Measurements from ENCODE around the gene RNF113A. TPM values are rescaled to one million over a fixed set of nuclear protein-coding genes. Genes with fewer than 3 reads are reported as not detected.

RNF113A gene
- total and polyA plus RNA-seq, 2 experiments from 2014 or later = 17.2 to 20.7 TPM

GRCh38 chrX:119878740-119879139, 7.2 kb upstream of the RNF113A start:
- WGBS, 2 experiments (ENCODE audit: low coverage in 1 of 2, low lambda C conversion rate in 2 of 2, missing lambda C conversion rate in 2 of 2) = 11 to 15% methylated on average over 2 of the region's 2 CpGs
- H3K4me3 ChIP-seq = no peak overlapping the region

GRCh38 chrX:119871245-119871598, 311 bp downstream of the RNF113A start:
- peak overlapping the region; percentile 100 for H3K9ac ChIP-seq
- peak overlapping the region; percentile 98 for H3K27ac ChIP-seq
- DNase-seq = no peak
- H2AFZ ChIP-seq = peak overlapping the region; percentile 92
- no peaks in the 10 kb centered on the region for H3K9me3 ChIP-seq (ENCODE audit: low read depth)
- WGBS, 2 experiments (ENCODE audit: low coverage in 1 of 2, low lambda C conversion rate in 2 of 2, missing lambda C conversion rate in 2 of 2) = 0% methylated on average over 19 to 26 of the region's 26 CpGs
- H3K4me3 ChIP-seq = peak overlapping the region; percentile 93
- no peaks in the 10 kb centered on the region for H3K27me3 ChIP-seq (replicated peaks; ENCODE audit: insufficient read depth)
- H3K36me3 ChIP-seq (ENCODE audit: low read depth) = no peaks in the 10 kb centered on the region; the same call in 1 of the 2 replicates
- in situ Hi-C loops (cut with MboI) = no loop called here
- H3K9me2 ChIP-seq (ENCODE audit: insufficient read depth) = no peaks in the 10 kb centered on the region
- H3K79me2 ChIP-seq (ENCODE audit: insufficient read depth) = peaks cover 65% of the 10 kb centered on the region
- peaks cover 7% of the 10 kb centered on the region; the same call in 1 of the 2 replicates for H3K4me1 ChIP-seq (ENCODE audit: insufficient read depth)
- TF ChIP-seq EZH2 (IDR thresholded peaks at IDR 0.05; ENCODE audit: insufficient read depth, poor library complexity, severe bottlenecking) (no peak), EZH2phosphoT487 (IDR thresholded peaks at IDR 0.05; ENCODE audit: insufficient read depth, low read depth) (no peak)
- H4K20me1 ChIP-seq (ENCODE audit: insufficient read depth) = no peaks in the 10 kb centered on the region
- H3F3A ChIP-seq (ENCODE audit: insufficient read depth) = no peaks in the 10 kb centered on the region
- peak overlapping the region; percentile 73 for H3K4me2 ChIP-seq (ENCODE audit: unreplicated experiment)

More at GRCh38 chrX:119878740-119879139, 7.2 kb upstream of the RNF113A start:
- H2AFZ ChIP-seq = no peak overlapping the region
- no peaks in the 10 kb centered on the region for H3K4me1 ChIP-seq (ENCODE audit: insufficient read depth)
- TF ChIP-seq EZH2 (IDR thresholded peaks at IDR 0.05; ENCODE audit: insufficient read depth, poor library complexity, severe bottlenecking) = no peak
- no peak for TF ChIP-seq EZH2phosphoT487 (IDR thresholded peaks at IDR 0.05; ENCODE audit: insufficient read depth, low read depth)
- no peaks in the 10 kb centered on the region for H3K9me3 ChIP-seq (ENCODE audit: low read depth)
- no peak overlapping the region for H3K27ac ChIP-seq
- in situ Hi-C loops (cut with MboI) = no loop called here
- H3K27me3 ChIP-seq (replicated peaks; ENCODE audit: insufficient read depth) = no peaks in the 10 kb centered on the region
- no peaks in the 10 kb centered on the region for H3K9me2 ChIP-seq (ENCODE audit: insufficient read depth)
- H4K20me1 ChIP-seq (ENCODE audit: insufficient read depth) = no peaks in the 10 kb centered on the region
- H3K9ac ChIP-seq = no peak overlapping the region
- peaks cover 9% of the 10 kb centered on the region; the same call in 1 of the 2 replicates for H3F3A ChIP-seq (ENCODE audit: insufficient read depth)
- H3K4me2 ChIP-seq (ENCODE audit: unreplicated experiment) = no peak overlapping the region
- no peaks in the 10 kb centered on the region; the same call in 1 of the 2 replicates for H3K36me3 ChIP-seq (ENCODE audit: low read depth)
- no peak for DNase-seq
- peaks cover 27% of the 10 kb centered on the region for H3K79me2 ChIP-seq (ENCODE audit: insufficient read depth)

- no peaks in the 10 kb centered on the region for H3K9me3 ChIP-seq (ENCODE audit: low read depth)
- no peaks in the 10 kb centered on the region for H3K36me3 ChIP-seq (ENCODE audit: low read depth)
- H3K4me2 ChIP-seq (ENCODE audit: unreplicated experiment) = peak overlapping the region; percentile 73
- in situ Hi-C loops (cut with MboI) = no loop called here
- no peaks in the 10 kb centered on the region for H3K27me3 ChIP-seq (replicated peaks; ENCODE audit: insufficient read depth)
- TF ChIP-seq EZH2 (IDR thresholded peaks at IDR 0.05; ENCODE audit: insufficient read depth, poor library complexity, severe bottlenecking) (no peak), EZH2phosphoT487 (IDR thresholded peaks at IDR 0.05; ENCODE audit: insufficient read depth, low read depth) (no peak)
- H3K9ac ChIP-seq = peak overlapping the region; percentile 100
- H3K27ac ChIP-seq = peak overlapping the region; percentile 98
- WGBS, 2 experiments (ENCODE audit: low coverage in 1 of 2, low lambda C conversion rate in 2 of 2, missing lambda C conversion rate in 2 of 2) = 0 to 2% methylated on average over 25 of the region's 25 CpGs
- H3K4me1 ChIP-seq (ENCODE audit: insufficient read depth) = peaks cover 7% of the 10 kb centered on the region; the same call in 1 of the 2 replicates
- H3F3A ChIP-seq (ENCODE audit: insufficient read depth) = no peaks in the 10 kb centered on the region
- peak overlapping the region; percentile 92 for H2AFZ ChIP-seq
- peaks cover 59% of the 10 kb centered on the region for H3K79me2 ChIP-seq (ENCODE audit: insufficient read depth)
- H3K4me3 ChIP-seq = peak overlapping the region; percentile 93
- DNase-seq = peak; percentile 56
- H3K9me2 ChIP-seq (ENCODE audit: insufficient read depth) = no peaks in the 10 kb centered on the region
- H4K20me1 ChIP-seq (ENCODE audit: insufficient read depth) = no peaks in the 10 kb centered on the region
These were observed 854 bp downstream of the RNF113A start for GRCh38 chrX:119870626-119871131.

- Histone ChIP-seq H3K27me3 (replicated peaks; ENCODE audit: insufficient read depth) (no peaks in the 10 kb centered on the region), H3K9ac (peak overlapping the region; percentile 92), H4K20me1 (ENCODE audit: insufficient read depth) (no peaks in the 10 kb centered on the region), H3K36me3 (ENCODE audit: low read depth) (no peaks in the 10 kb centered on the region), H3K79me2 (ENCODE audit: insufficient read depth) (peaks cover 19% of the 10 kb centered on the region), H3K9me2 (ENCODE audit: insufficient read depth) (no peaks in the 10 kb centered on the region), H2AFZ (peak overlapping the region; percentile 100), H3F3A (ENCODE audit: insufficient read depth) (no peaks in the 10 kb centered on the region), H3K4me2 (ENCODE audit: unreplicated experiment) (peak overlapping the region; percentile 92), H3K27ac (peak overlapping the region; percentile 60), H3K9me3 (ENCODE audit: low read depth) (no peaks in the 10 kb centered on the region), H3K4me1 (ENCODE audit: insufficient read depth) (no peaks in the 10 kb centered on the region), H3K4me3 (peak overlapping the region; percentile 96)
- DNase-seq = peak; percentile 34
- whole genome bisulfite sequencing, 2 experiments (ENCODE audit: low coverage in 1 of 2, low lambda C conversion rate in 2 of 2, missing lambda C conversion rate in 2 of 2) = 4 to 6% methylated on average over 10 of the region's 10 CpGs
- in situ Hi-C loops (cut with MboI) = no loop called here
- TF ChIP-seq EZH2 (IDR thresholded peaks at IDR 0.05; ENCODE audit: insufficient read depth, poor library complexity, severe bottlenecking) (no peak), EZH2phosphoT487 (IDR thresholded peaks at IDR 0.05; ENCODE audit: insufficient read depth, low read depth) (no peak)
These were observed 18.1 kb downstream of the RNF113A start for GRCh38 chrX:119853444-119853843.
